HCT116 (cell line): ENCODE results near the gene ACAD9. TPM values are rescaled to one million over a fixed set of nuclear protein-coding genes. Genes with fewer than 3 reads are reported as not detected.

Experiments used
- ATAC-seq: fragments of 200-7000 bp; cut with Tn5 transposase; 2 replicates; pipeline ENCODE4 v1.9.1; 2020; ENCODE audit warnings: mild to moderate bottlenecking, moderate library complexity
- BruUV-seq: library from RNA; stranded (reverse); fragments of 400-500 nt; replicated peaks from 2 replicates; lab custom pipeline; 2021; lab: Mats Ljungman, UMichigan
- CTCF ChIA-PET: fragments of 300-600 bp; sonication (Branson Sonifier 250); formaldehyde crosslinking; loops from one replicate; lab custom pipeline; 2021; ENCODE audit warnings: antibody characterized with exemption; lab: Charles Lee
- POLR2A ChIA-PET: fragments of 300-600, 350-600 bp; sonication (Branson Sonifier 250); formaldehyde crosslinking; loops from one replicate; lab custom pipeline; 2021; ENCODE audit warnings: antibody characterized with exemption; lab: Charles Lee
- RAD21 ChIA-PET, 2 experiments: fragments of 300-600 bp; sonication (Branson Sonifier 250); formaldehyde crosslinking; loops; one replicate each; lab custom pipeline; 2023; ENCODE audit warnings: low total read pairs in 2 of 2; ENCODE audit not compliant: uncharacterized antibody in 2 of 2, unreplicated experiment in 2 of 2, low non-redundant PET in 1 of 2; lab: Charles Lee
- DNase-seq: peaks from one replicate; pipeline ENCODE4 v3.0.0-alpha.2; 2010; ENCODE audit warnings: low read depth, low spot score
- H2AFZ ChIP-seq: fragments of 200-600 bp; shearing (Covaris generic), sonication (generic); 2 replicates; pipeline ENCODE4 v1.6.1; 2017; ENCODE audit warnings: low read depth, mixed run types, mixed read lengths, antibody characterized with exemption, low read length; ENCODE audit not compliant: poor library complexity, severe bottlenecking
- H3K27ac ChIP-seq: 2 replicates; pipeline ENCODE4 v1.5.1; 2012; ENCODE audit warnings: low read depth, low read length
- H3K27me3 ChIP-seq: fragments of 200-600 bp; sonication (generic); 2 replicates; pipeline ENCODE4 v1.6.1; 2016; ENCODE audit warnings: mixed run types, low read length, mixed read lengths; ENCODE audit not compliant: insufficient read depth
- H3K36me3 ChIP-seq, 2 experiments: fragments of 200-500 bp in 1 of 2; fragments of 200-600 bp in 1 of 2; sonication (Bioruptor generic) in 1 of 2; sonication (generic) in 1 of 2; 2 replicates each; pipeline versions ENCODE4 v1.5.1 to v1.6.1; 2014 to 2016; ENCODE audit warnings: low read length in 2 of 2, inconsistent platforms in 1 of 2, mixed read lengths in 1 of 2, mixed run types in 1 of 2; ENCODE audit not compliant: insufficient read depth in 2 of 2, control insufficient read depth in 1 of 2
- H3K4me1 ChIP-seq, 2 experiments: fragments of 200-600 bp in 1 of 2; sonication (generic) in 1 of 2; 2 replicates each; pipeline versions ENCODE4 v1.5.1 to v1.6.1; 2012 to 2017; ENCODE audit warnings: low read length in 2 of 2, inconsistent platforms in 1 of 2, mild to moderate bottlenecking in 1 of 2, mixed read lengths in 1 of 2, mixed run types in 1 of 2, moderate library complexity in 1 of 2; ENCODE audit not compliant: insufficient read depth in 2 of 2, control insufficient read depth in 1 of 2
- H3K4me2 ChIP-seq: fragments of 200-600 bp; sonication (generic); 2 replicates; pipeline ENCODE4 v1.6.1; 2017; ENCODE audit warnings: mixed run types, low read length, mixed read lengths
- H3K4me3 ChIP-seq, 2 experiments: fragments of 200-600 bp in 1 of 2; sonication (generic) in 1 of 2; replicated peaks in 1 of 2; 2 replicates each; pipeline ENCODE4 v1.5.1; 2011 to 2016; ENCODE audit warnings: low read length in 2 of 2, control low read depth in 1 of 2, low read depth in 1 of 2, mild to moderate bottlenecking in 1 of 2, mixed read lengths in 1 of 2, mixed run types in 1 of 2
- H3K79me2 ChIP-seq: fragments of 200-600 bp; sonication (generic); 2 replicates; pipeline ENCODE4 v1.6.1; 2017; ENCODE audit warnings: mild to moderate bottlenecking, mixed run types, low read length, moderate library complexity, mixed read lengths; ENCODE audit not compliant: insufficient read depth
- H3K9ac ChIP-seq: fragments of 200-600 bp; sonication (generic); 2 replicates; pipeline ENCODE4 v1.6.1; 2016; ENCODE audit warnings: low read length, mixed read lengths
- H3K9me2 ChIP-seq: fragments of 200-600 bp; sonication (generic), shearing (Covaris generic); 2 replicates; pipeline ENCODE4 v1.6.1; 2017; ENCODE audit warnings: mixed run types, mild to moderate bottlenecking, moderate library complexity; ENCODE audit not compliant: insufficient read depth
- H3K9me3 ChIP-seq, 2 experiments: fragments of 200-500 bp in 1 of 2; fragments of 200-600 bp in 1 of 2; sonication (Bioruptor generic) in 1 of 2; sonication (generic) in 1 of 2; 2 replicates each; pipeline ENCODE4 v1.6.1; 2014 to 2017; ENCODE audit warnings: low read length in 2 of 2, mixed read lengths in 2 of 2, inconsistent platforms in 1 of 2, low read depth in 1 of 2, mild to moderate bottlenecking in 1 of 2, mixed run types in 1 of 2, moderate library complexity in 1 of 2; ENCODE audit not compliant: control insufficient read depth in 1 of 2, insufficient read depth in 1 of 2
- H4K20me1 ChIP-seq: fragments of 200-600 bp; sonication (generic), shearing (Covaris generic); 2 replicates; pipeline ENCODE4 v1.6.1; 2017; ENCODE audit warnings: mixed run types, mild to moderate bottlenecking, moderate library complexity; ENCODE audit not compliant: insufficient read depth
- CBX3 ChIP-seq: IDR thresholded peaks from 2 replicates; pipeline ENCODE4 v1.6.1; 2012; ENCODE audit warnings: low read depth
- EZH2phosphoT487 ChIP-seq: fragments of 200-600 bp; IDR thresholded peaks from 2 replicates; pipeline ENCODE4 v1.6.1; 2018; ENCODE audit warnings: antibody characterized with exemption, borderline replicate concordance
- SRF ChIP-seq: IDR thresholded peaks from 2 replicates; pipeline ENCODE4 v1.6.1; 2012; ENCODE audit warnings: low read depth
- TCF7L2 ChIP-seq: IDR thresholded peaks from 2 replicates; pipeline ENCODE4 v1.7.0; 2011; ENCODE audit warnings: borderline replicate concordance, inconsistent platforms; ENCODE audit not compliant: insufficient read depth, insufficient read length; ENCODE audit errors: extremely low read depth
- YY1 ChIP-seq: IDR thresholded peaks from 2 replicates; pipeline ENCODE4 v1.6.1; 2011; ENCODE audit warnings: low read length, low read depth, moderate library complexity, mild to moderate bottlenecking; ENCODE audit not compliant: insufficient replicate concordance; ENCODE audit errors: extremely low read depth
- ZNF274 ChIP-seq: fragments of 200-500 bp; sonication (Bioruptor generic); IDR thresholded peaks from 2 replicates; pipeline ENCODE4 v1.6.1; 2014; ENCODE audit warnings: mild to moderate bottlenecking, low read depth, low read length, inconsistent platforms
- intact Hi-C: fragments of 100-400 bp; cut with micrococcal nuclease; formaldehyde crosslinking; loops from 2 replicates; pipeline ENCODE4 v1.10.0; 2022
- total RNA-seq: library from RNA; stranded (reverse); gene quantifications from one replicate; pipeline ENCODE4 v1.2.1, GENCODE V29; 2021; ENCODE audit not compliant: unreplicated experiment
- TF ChIP-seq, protein P1 (sequence below), 3 experiments: fragments of 200-600 bp in 1 of 3; sonication (generic) in 1 of 3; IDR thresholded peaks in 2 of 3; conservative IDR thresholded peaks in 1 of 3; 2 replicates each; pipeline ENCODE4 v1.5.1; 2012 to 2017; ENCODE audit warnings: low read depth in 2 of 3, low read length in 2 of 3, antibody characterized with exemption in 1 of 3, borderline replicate concordance in 1 of 3, control low read depth in 1 of 3, mild to moderate bottlenecking in 1 of 3, mixed read lengths in 1 of 3, mixed run types in 1 of 3, moderate library complexity in 1 of 3; ENCODE audit not compliant: insufficient read depth in 1 of 3

ACAD9 gene
- total RNA-seq, 1 experiment from 2014 or later, result 55.8 TPM

DNA sequence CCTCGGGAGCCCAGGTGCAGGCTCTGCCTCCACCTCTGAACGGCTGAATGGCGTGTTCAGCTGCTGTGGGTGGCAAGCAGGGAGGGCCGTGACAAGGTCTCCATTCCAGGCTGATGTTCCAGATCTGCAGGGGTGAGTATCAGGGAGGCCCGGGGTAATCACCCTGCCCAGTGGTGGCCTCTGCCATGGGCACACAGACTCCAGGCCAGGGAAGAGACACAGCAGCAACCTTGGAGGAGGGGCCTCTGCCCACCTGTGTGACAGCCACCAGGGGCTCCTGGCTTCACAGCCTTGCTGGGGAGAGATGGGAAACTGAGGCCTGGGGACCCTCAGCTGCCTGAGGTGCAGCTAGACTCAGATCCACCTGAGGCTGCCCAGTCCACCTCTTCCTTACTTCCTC lies 25.6 kb upstream of the ACAD9 start:
- Histone ChIP-seq H3K27me3 (no peaks in the 10 kb centered on the region), H4K20me1 (no peaks in the 10 kb centered on the region), H3K9ac (no peak overlapping the region), H3K9me2 (no peaks in the 10 kb centered on the region), H3K79me2 (no peaks in the 10 kb centered on the region), H3K27ac (no peak overlapping the region), H3K36me3 (no peaks in the 10 kb centered on the region), H3K4me3 (no peak overlapping the region), H2AFZ (no peak overlapping the region), H3K4me2 (no peak overlapping the region), H3K9me3 (peaks cover 4 to 15% of the 10 kb centered on the region in 2 experiments; a peak in 2 of 4 replicates), H3K4me1 (no peaks in the 10 kb centered on the region)
- ChIA-PET RAD21 (no interaction called here), POLR2A (no interaction called here), CTCF (no interaction called here)
- TF ChIP-seq SRF (no peak), EZH2phosphoT487 (no peak), YY1 (no peak), TCF7L2 (no peak)
- TF ChIP-seq, protein P1, sequence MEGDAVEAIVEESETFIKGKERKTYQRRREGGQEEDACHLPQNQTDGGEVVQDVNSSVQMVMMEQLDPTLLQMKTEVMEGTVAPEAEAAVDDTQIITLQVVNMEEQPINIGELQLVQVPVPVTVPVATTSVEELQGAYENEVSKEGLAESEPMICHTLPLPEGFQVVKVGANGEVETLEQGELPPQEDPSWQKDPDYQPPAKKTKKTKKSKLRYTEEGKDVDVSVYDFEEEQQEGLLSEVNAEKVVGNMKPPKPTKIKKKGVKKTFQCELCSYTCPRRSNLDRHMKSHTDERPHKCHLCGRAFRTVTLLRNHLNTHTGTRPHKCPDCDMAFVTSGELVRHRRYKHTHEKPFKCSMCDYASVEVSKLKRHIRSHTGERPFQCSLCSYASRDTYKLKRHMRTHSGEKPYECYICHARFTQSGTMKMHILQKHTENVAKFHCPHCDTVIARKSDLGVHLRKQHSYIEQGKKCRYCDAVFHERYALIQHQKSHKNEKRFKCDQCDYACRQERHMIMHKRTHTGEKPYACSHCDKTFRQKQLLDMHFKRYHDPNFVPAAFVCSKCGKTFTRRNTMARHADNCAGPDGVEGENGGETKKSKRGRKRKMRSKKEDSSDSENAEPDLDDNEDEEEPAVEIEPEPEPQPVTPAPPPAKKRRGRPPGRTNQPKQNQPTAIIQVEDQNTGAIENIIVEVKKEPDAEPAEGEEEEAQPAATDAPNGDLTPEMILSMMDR (IDR thresholded peaks at IDR 0.05 in 2 of 3, conservative IDR thresholded peaks at IDR 0.05 in 1 of 3; ENCODE audit: borderline replicate concordance in 1 of 3, insufficient read depth in 1 of 3, low read depth in 2 of 3, low read length in 2 of 3), result no peak
- intact Hi-C loops, result no loop called here
- ATAC-seq (no peak), DNase-seq (no peak)
- no TSS peak for BruUV-seq

DNA sequence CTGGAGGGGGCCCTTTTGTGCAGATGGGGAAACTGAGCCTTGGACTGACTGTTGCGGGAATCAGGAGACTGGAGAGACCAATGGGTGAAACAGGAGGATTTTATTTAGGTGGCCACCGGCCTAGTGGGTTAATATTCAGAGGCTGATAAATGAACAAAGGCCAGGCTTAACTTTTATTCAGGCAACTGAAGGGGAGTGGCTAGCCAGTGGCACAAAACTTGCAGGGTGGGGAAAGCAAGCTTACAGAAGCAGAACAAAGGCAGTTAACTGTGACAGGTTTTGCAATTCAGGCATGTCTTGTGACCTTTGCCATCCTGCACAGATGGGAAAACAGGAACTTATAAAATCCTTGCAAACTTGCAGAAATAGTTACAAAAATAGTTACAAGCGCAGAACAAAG lies 24.9 kb upstream of the ACAD9 start:
- ChIA-PET POLR2A (no interaction called here), RAD21 (interaction anchor here in 1 of 2 experiments (0.6 kb wide), 1 partner anchor 171 kb away, joined by 3 read pairs; no protein-coding TSS in a partner anchor), CTCF (no interaction called here)
- Histone ChIP-seq H3K27ac (no peak overlapping the region), H3K27me3 (no peaks in the 10 kb centered on the region), H3K79me2 (no peaks in the 10 kb centered on the region), H3K4me3 (no peak overlapping the region), H3K4me1 (no peaks in the 10 kb centered on the region), H3K9me3 (peaks cover 9 to 22% of the 10 kb centered on the region in 2 experiments; a peak in 3 of 4 replicates), H3K4me2 (no peak overlapping the region), H3K9me2 (no peaks in the 10 kb centered on the region), H3K9ac (no peak overlapping the region), H2AFZ (no peak overlapping the region), H3K36me3 (no peaks in the 10 kb centered on the region), H4K20me1 (no peaks in the 10 kb centered on the region)
- intact Hi-C loops, result no loop called here
- TF ChIP-seq CBX3 (peak; percentile 90), ZNF274 (no peak)
- DNase-seq, result no peak
- no TSS peak for BruUV-seq
- no peak for ATAC-seq
